H9 (cell line): ENCODE measurements around the gene SH3BP1. TPM values are rescaled to one million over a fixed set of nuclear protein-coding genes. Genes with fewer than 3 reads are reported as not detected.

Experiments used
- DNase-seq: peaks from one replicate; pipeline ENCODE4 v3.0.0-alpha.2; 2017
- H2AFZ ChIP-seq: one replicate; pipeline ENCODE4 v1.6.1; 2013; ENCODE audit warnings: mild to moderate bottlenecking, low read length, control low read depth, moderate library complexity
- H2AK5ac ChIP-seq: 2 replicates; pipeline ENCODE4 v1.6.1; 2013; ENCODE audit warnings: low read length, control low read depth, mixed read lengths; ENCODE audit not compliant: insufficient read length
- H2BK120ac ChIP-seq: one replicate; pipeline ENCODE4 v1.6.1; 2013; ENCODE audit warnings: low read depth, mild to moderate bottlenecking, low read length, control low read depth, inconsistent platforms; ENCODE audit not compliant: poor library complexity, severe bottlenecking
- H2BK12ac ChIP-seq: 2 replicates; pipeline ENCODE4 v1.6.1; 2013; ENCODE audit warnings: low read length, control low read depth, mixed read lengths, low read depth; ENCODE audit not compliant: insufficient read length
- H2BK15ac ChIP-seq: 2 replicates; pipeline ENCODE4 v1.6.1; 2013; ENCODE audit warnings: low read depth, low read length, control low read depth
- H2BK20ac ChIP-seq: one replicate; pipeline ENCODE4 v1.6.1; 2013; ENCODE audit warnings: low read depth, mild to moderate bottlenecking, low read length, control low read depth, inconsistent platforms; ENCODE audit not compliant: poor library complexity, severe bottlenecking
- H2BK5ac ChIP-seq: 2 replicates; pipeline ENCODE4 v1.6.1; 2013; ENCODE audit warnings: low read length, control low read depth, mixed read lengths; ENCODE audit not compliant: insufficient read length
- H3K14ac ChIP-seq: 2 replicates; pipeline ENCODE4 v1.6.1; 2013; ENCODE audit warnings: low read length, control low read depth; ENCODE audit not compliant: insufficient read depth
- H3K18ac ChIP-seq: 2 replicates; pipeline ENCODE4 v1.6.1; 2013; ENCODE audit warnings: low read depth, mild to moderate bottlenecking, mixed read lengths, low read length, control low read depth; ENCODE audit not compliant: insufficient read length
- H3K23ac ChIP-seq: 2 replicates; pipeline ENCODE4 v1.6.1; 2013; ENCODE audit warnings: low read length, control low read depth, mixed read lengths, low read depth; ENCODE audit not compliant: insufficient read length
- H3K23me2 ChIP-seq: 2 replicates; pipeline ENCODE4 v1.6.1; 2013; ENCODE audit warnings: low read depth, mild to moderate bottlenecking, mixed read lengths, low read length, control low read depth; ENCODE audit not compliant: insufficient read length, poor library complexity, severe bottlenecking
- H3K27ac ChIP-seq: 2 replicates; pipeline ENCODE4 v1.5.1; 2013; ENCODE audit warnings: low read length, control low read depth, mixed read lengths, low read depth; ENCODE audit not compliant: insufficient read length
- H3K27me3 ChIP-seq: 2 replicates; pipeline ENCODE4 v1.6.1; 2013; ENCODE audit warnings: low read length, control low read depth, inconsistent platforms; ENCODE audit not compliant: insufficient read depth
- H3K4ac ChIP-seq: 2 replicates; pipeline ENCODE4 v1.6.1; 2013; ENCODE audit warnings: low read depth, mild to moderate bottlenecking, control low read depth, inconsistent platforms, low read length, moderate library complexity
- H3K4me1 ChIP-seq: 2 replicates; pipeline ENCODE4 v1.6.1; 2013; ENCODE audit warnings: low read length, control low read depth, inconsistent platforms; ENCODE audit not compliant: insufficient read depth
- H3K4me2 ChIP-seq: 2 replicates; pipeline ENCODE4 v1.6.1; 2013; ENCODE audit warnings: low read length, control low read depth, mixed read lengths; ENCODE audit not compliant: insufficient read length, insufficient read depth
- H3K56ac ChIP-seq: 2 replicates; pipeline ENCODE4 v1.6.1; 2013; ENCODE audit warnings: low read depth, mild to moderate bottlenecking, mixed read lengths, low read length, control low read depth; ENCODE audit not compliant: insufficient read length
- H3K79me1 ChIP-seq: 2 replicates; pipeline ENCODE4 v1.6.1; 2013; ENCODE audit warnings: low read depth, mild to moderate bottlenecking, moderate library complexity, low read length, control low read depth, inconsistent platforms; ENCODE audit not compliant: insufficient read depth, poor library complexity, severe bottlenecking
- H3K79me2 ChIP-seq: 2 replicates; pipeline ENCODE4 v1.6.1; 2013; ENCODE audit warnings: low read length, control low read depth, inconsistent platforms; ENCODE audit not compliant: insufficient read depth
- H3K9ac ChIP-seq: 2 replicates; pipeline ENCODE4 v1.6.1; 2013; ENCODE audit warnings: low read length, control low read depth, mixed read lengths; ENCODE audit not compliant: insufficient read length; ENCODE audit errors: extremely low read depth
- H3K9me3 ChIP-seq: one replicate; pipeline ENCODE4 v1.6.1; 2013; ENCODE audit warnings: low read depth, low read length, inconsistent platforms; ENCODE audit not compliant: control insufficient read depth
- H3T11ph ChIP-seq: one replicate; pipeline ENCODE4 v1.6.1; 2013; ENCODE audit warnings: mild to moderate bottlenecking, low read length, control low read depth, inconsistent platforms
- H4K20me1 ChIP-seq: one replicate; pipeline ENCODE4 v1.6.1; 2013; ENCODE audit not compliant: control insufficient read depth, insufficient read length, insufficient read depth
- H4K5ac ChIP-seq: 2 replicates; pipeline ENCODE4 v1.6.1; 2013; ENCODE audit warnings: low read depth, mild to moderate bottlenecking, mixed read lengths, low read length, control low read depth; ENCODE audit not compliant: insufficient read length
- H4K8ac ChIP-seq: replicated peaks from 2 replicates; pipeline ENCODE4 v1.6.1; 2013; ENCODE audit warnings: low read length, control low read depth, mixed read lengths, low read depth; ENCODE audit not compliant: insufficient read length
- H4K91ac ChIP-seq: 2 replicates; pipeline ENCODE4 v1.6.1; 2013; ENCODE audit warnings: low read depth, mild to moderate bottlenecking, moderate library complexity, mixed read lengths, low read length, control low read depth; ENCODE audit not compliant: insufficient read length
- H3K27ac Mint-ChIP-seq, 3 experiments: 2 replicates in 2 of 3; 3 replicates in 1 of 3; pipeline ENCODE4 v1.8.0; 2020 to 2021; ENCODE audit warnings: mixed read lengths in 3 of 3, mild to moderate bottlenecking in 1 of 3, moderate library complexity in 1 of 3
- H3K27me3 Mint-ChIP-seq: 2 replicates; pipeline ENCODE4 v1.8.0; 2021; ENCODE audit warnings: low read depth, mild to moderate bottlenecking, moderate library complexity, mixed read lengths
- H3K36me3 Mint-ChIP-seq, 3 experiments: 2 replicates in 2 of 3; 3 replicates in 1 of 3; pipeline ENCODE4 v1.8.0; 2020 to 2021; ENCODE audit warnings: low read depth in 3 of 3, mixed read lengths in 3 of 3; ENCODE audit not compliant: insufficient read depth in 1 of 3
- H3K4me1 Mint-ChIP-seq, 2 experiments: 2 replicates each; pipeline ENCODE4 v1.8.0; 2020; ENCODE audit warnings: mixed read lengths in 2 of 2
- H3K4me3 Mint-ChIP-seq, 2 experiments: 2 replicates in 1 of 2; 3 replicates in 1 of 2; pipeline ENCODE4 v1.8.0; 2020 to 2021; ENCODE audit warnings: mild to moderate bottlenecking in 2 of 2, mixed read lengths in 2 of 2, moderate library complexity in 1 of 2
- H3K9me3 Mint-ChIP-seq, 2 experiments: 2 replicates in 1 of 2; 3 replicates in 1 of 2; pipeline ENCODE4 v1.8.0; 2020; ENCODE audit warnings: mild to moderate bottlenecking in 2 of 2, mixed read lengths in 2 of 2, moderate library complexity in 1 of 2
- WGBS: extraction: QIAGEN DNeasy Blood & Tissue Kit; methylation state at CpG from one replicate; pipeline ENCODE4 v1.1.7; 2013; ENCODE audit warnings: missing lambda C conversion rate, low lambda C conversion rate, mixed read lengths; ENCODE audit not compliant: insufficient read length; ENCODE audit errors: extremely low coverage; 5-methylcytosine and 5-hydroxymethylcytosine counted together
- total RNA-seq: library from RNA; stranded (reverse); gene quantifications from 2 replicates; pipeline ENCODE4 v1.2.1, GENCODE V29; 2021
- TF ChIP-seq, protein P1 (sequence below): fragments of 200-600 bp; sonication (generic); conservative IDR thresholded peaks from 3 replicates; pipeline ENCODE4 v1.8.0; 2021; ENCODE audit warnings: antibody characterized with exemption, mild to moderate bottlenecking

SH3BP1 gene
- total RNA-seq, 1 experiment from 2014 or later: 33.6 TPM

DNA sequence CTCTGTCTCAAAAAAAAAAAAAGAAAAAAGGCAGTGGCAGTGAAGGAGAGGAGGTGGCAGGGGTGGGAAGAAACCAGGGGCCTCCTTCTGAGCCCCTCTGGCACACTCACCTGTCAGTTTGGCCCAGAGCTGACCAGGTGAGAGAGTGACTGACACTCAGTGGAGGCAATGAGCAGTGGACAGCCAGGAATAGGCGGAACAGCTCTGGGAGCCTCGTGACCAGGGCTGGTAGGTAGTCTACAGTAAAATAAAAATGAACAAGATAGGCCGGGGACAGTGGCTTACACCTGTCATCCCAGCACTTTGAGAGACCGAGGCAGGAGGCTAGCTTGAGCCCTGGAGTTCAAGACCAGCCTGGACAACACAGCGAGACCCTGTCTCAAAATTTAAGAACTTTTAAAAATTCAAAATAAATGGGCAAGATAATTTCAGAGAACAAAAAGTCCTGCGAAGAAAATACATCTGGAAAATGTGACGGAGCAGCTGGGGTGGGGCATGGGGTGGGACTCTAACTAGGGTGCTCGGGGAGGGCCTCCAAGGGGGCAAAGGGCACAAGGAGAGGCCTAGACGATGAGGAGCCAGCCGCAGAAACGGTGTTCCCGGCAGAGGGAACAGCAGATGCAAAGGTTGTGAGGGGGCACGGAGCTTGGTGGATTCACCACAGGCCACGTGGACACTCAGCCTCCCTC lies 15.2 kb downstream of the SH3BP1 start:
- TF ChIP-seq, protein P1, sequence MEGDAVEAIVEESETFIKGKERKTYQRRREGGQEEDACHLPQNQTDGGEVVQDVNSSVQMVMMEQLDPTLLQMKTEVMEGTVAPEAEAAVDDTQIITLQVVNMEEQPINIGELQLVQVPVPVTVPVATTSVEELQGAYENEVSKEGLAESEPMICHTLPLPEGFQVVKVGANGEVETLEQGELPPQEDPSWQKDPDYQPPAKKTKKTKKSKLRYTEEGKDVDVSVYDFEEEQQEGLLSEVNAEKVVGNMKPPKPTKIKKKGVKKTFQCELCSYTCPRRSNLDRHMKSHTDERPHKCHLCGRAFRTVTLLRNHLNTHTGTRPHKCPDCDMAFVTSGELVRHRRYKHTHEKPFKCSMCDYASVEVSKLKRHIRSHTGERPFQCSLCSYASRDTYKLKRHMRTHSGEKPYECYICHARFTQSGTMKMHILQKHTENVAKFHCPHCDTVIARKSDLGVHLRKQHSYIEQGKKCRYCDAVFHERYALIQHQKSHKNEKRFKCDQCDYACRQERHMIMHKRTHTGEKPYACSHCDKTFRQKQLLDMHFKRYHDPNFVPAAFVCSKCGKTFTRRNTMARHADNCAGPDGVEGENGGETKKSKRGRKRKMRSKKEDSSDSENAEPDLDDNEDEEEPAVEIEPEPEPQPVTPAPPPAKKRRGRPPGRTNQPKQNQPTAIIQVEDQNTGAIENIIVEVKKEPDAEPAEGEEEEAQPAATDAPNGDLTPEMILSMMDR: no peak
- Histone ChIP-seq H3K18ac (no peak overlapping the region), H4K5ac (no peak overlapping the region), H2AFZ (no peak overlapping the region), H3K27me3 (no peaks in the 10 kb centered on the region), H2AK5ac (no peak overlapping the region), H3K23ac (no peak overlapping the region), H3T11ph (no peak overlapping the region), H3K4me1 (peaks cover 2% of the 10 kb centered on the region; the same call in 1 of the 2 replicates), H2BK5ac (no peak overlapping the region), H4K20me1 (no peaks in the 10 kb centered on the region), H2BK15ac (no peak overlapping the region), H3K79me2 (peaks cover 7% of the 10 kb centered on the region; the same call in 1 of the 2 replicates), H2BK20ac (no peak overlapping the region), H3K79me1 (no peaks in the 10 kb centered on the region), H4K91ac (no peak overlapping the region), H3K4ac (no peak overlapping the region), H2BK12ac (no peak overlapping the region), H3K27ac (no peak overlapping the region), H3K23me2 (peaks cover 7% of the 10 kb centered on the region), H3K14ac (no peak overlapping the region), H3K4me2 (no peak overlapping the region), H3K9ac (no peak overlapping the region), H3K9me3 (no peaks in the 10 kb centered on the region), H3K56ac (no peak overlapping the region), H4K8ac (no peak overlapping the region), H2BK120ac (no peak overlapping the region)
- no peaks in the 10 kb centered on the region; a peak in 1 of 5 replicates for H3K9me3 Mint-ChIP-seq
- no CpG with 5 or more reads among the region's 14 CpGs for WGBS
- H3K27ac Mint-ChIP-seq: no peak overlapping the region
- peaks cover 9 to 12% of the 10 kb centered on the region in 2 experiments for H3K4me1 Mint-ChIP-seq
- no peaks in the 10 kb centered on the region for H3K27me3 Mint-ChIP-seq
- no peak overlapping the region for H3K4me3 Mint-ChIP-seq
- H3K36me3 Mint-ChIP-seq: peaks cover 10 to 43% (median 38%) of the 10 kb centered on the region in 3 experiments; a peak in 6 of 7 replicates
- DNase-seq: no peak
